ENCODE results near the gene C2orf66.

Gene C2orf66

DNA sequence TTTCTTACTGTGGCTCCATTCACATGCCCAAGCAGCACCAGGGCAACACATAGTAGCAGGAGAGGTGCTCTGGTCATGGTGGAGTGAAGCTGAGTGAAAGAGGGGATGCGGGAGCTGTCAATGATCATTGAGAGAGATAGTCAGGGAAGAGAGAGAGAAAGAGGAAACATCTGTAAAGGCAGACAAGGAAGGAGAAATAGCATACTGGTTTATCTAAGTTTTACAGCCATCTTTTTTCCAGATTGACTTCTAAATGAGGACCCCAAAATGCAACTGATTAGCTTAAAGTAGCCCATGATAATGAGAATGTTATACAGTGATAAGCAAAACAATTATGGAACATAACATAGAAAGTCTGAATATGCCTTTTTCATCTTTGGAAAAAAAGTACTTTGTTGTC lies at the start of gene C2orf66:
Gene C2orf66, minus strand, starts transcription at position 96 of the 400 bp plus-strand sequence. Its CDS starts 19 bp downstream, at position 77.
- DNase-seq: no peak

DNA sequence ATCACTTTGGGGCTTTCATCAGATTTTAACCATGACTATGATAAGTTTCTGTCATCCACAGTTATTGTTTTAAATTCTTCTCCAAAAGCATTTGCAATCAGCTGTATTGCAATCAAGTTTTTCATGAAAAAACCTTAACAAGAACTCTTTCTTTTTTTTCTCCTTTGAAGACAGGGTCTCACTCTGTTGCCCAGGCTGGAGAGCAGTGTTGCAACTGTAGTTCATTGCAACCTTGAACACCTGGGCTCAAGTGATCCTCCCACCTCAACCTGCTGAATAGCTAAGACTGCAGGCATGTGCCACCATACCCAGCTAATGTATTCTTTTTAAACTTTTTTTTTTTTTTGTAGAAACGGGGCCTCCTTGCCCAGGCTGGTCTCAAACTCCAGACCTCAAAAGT lies 45.5 kb upstream of the C2orf66 start:
- DNase-seq: no peak

DNA sequence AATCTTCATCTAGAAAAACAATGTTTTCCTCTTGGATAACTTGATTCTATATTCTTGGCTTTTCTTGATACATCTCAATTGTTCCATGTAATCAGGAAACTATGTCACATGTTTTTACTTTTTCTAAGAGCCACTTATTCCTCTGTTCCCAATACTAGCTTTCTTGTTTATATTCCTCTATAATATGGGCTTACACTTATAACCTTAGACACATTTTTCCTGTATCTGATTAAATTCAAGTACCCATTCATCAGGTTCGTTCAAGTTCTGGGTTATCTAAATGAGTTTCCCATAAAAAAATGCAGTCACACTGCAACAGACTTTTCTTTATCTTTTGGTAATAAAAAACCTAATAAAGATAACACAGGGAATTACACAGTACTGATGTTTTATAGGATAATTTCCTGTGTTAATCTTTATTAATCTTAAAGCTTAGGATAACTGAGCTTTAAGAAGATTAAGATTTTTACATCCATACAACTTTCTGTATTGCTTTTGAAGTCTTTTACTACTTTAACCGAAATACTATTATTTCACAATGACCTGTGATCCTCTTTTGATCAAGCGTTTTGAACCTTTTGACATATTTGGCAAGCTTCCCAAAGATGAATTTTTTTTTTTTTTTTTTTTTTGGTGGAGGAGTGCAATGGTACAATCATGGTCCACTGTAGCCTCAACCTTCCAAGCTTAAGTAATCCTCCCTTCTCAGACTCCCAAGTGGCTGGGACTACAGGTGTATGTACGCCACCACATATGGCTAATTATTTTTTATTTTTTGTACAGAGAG lies 44.3 kb upstream of the C2orf66 start:
- DNase-seq: no peak

DNA sequence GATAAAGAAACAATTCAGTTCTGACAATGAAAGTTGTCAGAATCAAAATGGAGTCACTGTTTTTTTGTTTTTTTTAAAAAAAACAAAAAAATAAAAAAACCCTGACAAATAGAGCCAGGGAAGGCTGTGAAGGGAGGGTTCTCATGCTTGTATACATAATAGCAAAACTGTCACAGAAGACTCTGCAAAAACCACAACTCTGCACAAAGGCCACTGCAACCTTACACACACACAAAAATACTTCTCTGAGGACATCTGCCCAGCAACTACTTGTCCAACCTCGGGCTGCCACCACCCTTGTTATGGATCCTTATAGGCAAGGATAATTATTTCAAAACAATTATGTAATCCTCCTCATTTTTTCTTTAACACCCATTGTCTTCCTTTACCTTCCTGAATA lies 41.9 kb upstream of the C2orf66 start:
- no peak for DNase-seq

DNA sequence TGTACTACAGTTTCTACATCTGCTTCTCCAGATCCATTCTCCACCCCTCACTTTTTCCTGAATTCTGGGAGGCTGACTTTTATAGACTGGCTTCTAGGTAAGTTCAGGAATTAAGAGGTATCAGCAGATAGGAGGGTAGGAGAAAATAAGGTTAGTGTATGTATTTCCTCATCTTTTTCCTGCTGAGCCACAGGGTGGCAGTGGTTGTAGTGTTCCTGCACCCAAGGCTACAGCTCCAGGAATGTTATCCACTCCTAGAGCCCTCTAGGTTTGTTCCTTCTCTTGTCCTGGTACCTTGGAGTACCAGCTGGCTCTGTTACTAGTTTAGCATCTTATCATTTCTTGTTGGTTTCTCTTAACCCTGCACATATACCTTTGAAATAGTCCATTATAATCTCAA lies 40.7 kb upstream of the C2orf66 start:
- DNase-seq: no peak

DNA sequence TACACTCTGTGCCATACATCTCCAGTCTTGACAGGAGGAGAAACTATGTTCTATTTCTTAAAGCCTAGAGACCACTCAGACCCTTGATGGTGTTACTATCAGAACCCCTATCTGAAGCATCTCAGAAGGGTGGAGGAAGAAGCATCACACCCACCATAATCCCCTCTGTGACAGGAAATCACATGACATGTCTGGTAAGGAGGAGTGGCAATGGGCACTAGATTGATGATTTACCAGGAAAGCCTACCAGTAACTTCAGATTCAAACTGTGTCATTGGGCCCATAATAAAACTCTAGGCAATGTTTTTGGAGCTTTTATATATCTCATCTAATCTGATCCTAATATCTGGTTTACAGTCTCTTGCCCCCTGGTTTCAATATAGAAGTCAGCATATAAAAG lies 37.1 kb upstream of the C2orf66 start:
- no peak for DNase-seq

DNA sequence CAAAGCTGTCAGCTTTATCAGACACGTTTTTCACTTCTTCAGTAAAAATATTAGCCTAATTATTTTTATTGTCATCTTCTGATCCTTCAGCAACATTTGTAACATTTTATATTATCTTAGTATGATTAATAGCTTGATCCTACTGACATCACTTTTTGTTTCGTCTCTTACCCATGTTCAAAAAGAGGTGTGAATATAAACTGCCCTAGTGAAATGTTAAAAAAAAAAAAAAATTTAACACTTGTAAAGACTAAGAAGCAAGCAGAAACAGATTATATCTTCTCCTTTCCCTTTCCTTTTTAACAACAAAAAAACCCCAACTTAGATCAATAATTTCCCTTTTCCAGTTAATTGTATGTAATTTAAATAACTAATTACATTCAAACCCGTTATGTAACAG lies 36.2 kb upstream of the C2orf66 start:
- DNase-seq: no peak

DNA sequence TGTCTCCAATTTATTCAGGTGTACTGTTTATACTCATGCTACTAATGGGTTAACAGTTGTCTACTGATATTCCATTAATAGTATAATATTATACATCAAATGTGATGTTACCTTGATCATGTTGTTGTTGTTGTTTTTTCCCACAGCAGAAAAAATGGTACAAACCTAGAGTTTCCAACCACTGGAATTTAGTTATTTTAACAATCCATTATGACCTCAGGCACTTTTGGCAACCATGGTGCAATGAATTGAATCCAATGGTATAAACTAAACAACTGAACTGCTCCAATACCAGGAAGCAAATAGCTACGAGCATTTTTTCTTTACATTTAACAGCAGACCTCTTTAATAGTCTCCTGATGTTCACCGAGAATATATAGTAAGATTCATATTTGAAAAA lies 31.0 kb upstream of the C2orf66 start:
- no peak for DNase-seq

DNA sequence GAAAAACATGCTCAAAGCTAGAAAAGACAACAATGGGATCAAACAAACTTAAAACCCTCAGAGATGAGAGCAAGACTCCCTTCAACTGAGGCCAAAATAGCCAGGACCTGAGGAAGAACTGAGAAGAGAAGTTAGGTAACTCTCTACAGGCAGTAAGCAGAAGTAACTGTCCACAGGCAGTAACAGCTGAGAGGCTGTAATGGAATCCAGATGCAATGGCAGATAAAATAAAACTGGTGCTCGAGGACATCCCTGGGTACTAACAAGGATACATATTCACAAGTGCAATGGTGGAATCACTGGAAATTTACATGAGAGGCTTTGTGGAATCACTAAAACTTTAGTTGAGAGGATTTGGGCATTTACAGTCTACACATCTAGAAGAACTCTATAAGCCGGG lies 30.4 kb upstream of the C2orf66 start:
- no peak for DNase-seq

DNA sequence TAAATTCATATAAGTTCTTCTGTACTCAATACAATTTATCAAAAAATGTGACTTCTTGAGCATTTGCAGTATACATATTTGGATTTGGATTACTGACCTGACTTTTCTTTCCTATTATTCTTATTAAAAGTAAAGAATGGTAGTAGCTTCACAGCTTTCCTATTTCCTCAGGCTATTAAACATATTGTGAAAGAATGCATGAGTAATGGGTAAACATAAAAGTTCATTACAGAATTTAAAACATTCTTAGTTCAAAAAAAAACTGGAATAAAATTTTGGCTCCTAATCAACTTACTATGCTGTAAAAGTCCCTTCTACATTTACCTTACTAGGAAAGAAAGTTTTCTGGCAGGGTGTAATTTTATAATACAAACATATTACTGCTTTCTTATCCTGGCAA lies 27.3 kb upstream of the C2orf66 start:
- no peak for DNase-seq

DNA sequence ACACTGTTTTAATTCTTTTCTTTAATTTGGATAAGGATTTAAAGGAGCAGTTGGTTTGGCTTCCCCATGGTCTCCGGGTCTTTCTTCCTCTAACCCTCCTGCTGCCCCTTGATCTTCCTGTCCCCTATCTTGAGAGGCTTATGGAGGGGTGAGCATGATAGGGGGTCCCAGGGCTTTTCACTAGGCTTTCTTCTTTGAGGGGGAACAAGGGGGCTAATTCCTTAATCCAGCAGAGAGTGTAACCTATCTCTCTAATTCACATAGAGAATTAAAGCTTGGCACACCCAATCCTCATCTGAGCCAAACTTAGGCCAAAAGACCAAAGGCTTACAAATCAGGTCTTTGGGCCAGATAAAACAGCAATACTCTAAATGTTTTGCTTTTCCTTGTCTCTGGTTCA lies 21.5 kb upstream of the C2orf66 start:
- no peak for DNase-seq

DNA sequence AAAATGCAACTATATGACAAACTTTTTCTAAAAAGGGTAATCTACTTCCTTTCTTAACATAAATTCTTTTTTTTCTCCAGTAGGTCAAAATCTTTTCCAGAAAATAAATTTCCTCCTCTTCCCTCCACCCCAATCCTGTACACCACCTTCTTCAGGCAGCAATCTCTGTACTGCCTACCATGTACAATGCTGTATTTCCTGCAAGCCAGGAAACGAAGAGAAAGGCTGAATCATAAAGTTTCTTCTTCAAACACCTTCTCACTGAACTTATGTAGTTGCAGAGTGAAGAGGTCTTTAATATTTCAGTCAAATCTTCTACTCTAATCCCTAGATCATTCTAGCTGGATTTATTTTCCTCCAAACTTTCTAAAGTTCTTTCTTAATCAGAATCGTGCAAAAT lies 18.2 kb upstream of the C2orf66 start:
- DNase-seq: no peak

DNA sequence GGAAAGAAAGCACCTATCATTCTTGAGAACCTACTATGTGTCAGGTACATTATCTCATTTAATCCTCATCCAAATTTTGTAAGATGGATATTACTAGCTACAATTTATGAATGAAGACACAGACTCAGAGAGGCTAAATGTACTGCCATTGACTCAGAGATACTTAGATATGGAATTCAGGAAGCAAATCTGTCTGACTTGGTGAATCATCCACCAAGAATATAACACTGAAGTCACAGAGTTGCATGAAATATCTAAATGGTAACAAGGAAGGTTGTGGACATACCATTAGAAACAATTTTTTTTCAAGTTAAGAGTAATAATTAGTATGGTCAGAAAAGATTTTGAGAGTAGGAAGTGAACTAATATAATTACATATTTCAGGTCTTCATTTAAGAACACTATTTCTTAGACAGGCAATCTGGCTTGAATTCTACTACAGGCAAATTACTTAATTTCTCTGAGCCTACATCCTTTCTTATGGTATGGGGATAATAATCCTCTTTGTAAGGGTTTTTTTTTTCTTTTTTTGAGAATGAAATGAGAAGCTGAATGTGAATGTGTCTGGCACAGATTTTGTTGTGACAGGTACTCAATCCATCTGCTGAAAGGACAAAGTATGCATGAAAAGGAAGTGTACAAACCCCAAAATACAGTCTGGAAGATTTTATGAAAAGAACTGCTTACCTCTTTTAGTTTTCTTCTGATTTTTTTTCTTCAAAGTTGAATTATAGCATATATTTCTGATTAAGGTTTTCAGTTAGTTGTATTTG lies 14.8 kb upstream of the C2orf66 start:
- no peak for DNase-seq

DNA sequence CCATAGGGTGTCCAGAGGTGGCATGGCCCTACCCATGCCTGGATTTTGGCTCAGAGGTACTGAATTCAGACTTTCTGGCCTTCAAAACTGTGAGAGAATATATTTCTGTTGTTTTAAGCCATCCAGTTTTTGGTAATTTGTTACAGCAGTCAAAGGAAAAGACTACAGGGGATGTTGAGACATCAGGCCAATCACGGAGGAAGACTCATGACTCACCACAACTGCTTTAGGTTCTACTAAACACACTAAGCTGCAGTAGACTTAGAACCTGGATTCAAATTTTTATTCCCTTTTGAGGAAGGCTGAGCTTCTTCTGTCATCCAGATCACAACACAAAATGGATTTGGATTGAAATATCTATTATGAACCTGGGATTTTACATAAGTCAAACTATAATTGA lies 12.0 kb upstream of the C2orf66 start:
- no peak for DNase-seq

DNA sequence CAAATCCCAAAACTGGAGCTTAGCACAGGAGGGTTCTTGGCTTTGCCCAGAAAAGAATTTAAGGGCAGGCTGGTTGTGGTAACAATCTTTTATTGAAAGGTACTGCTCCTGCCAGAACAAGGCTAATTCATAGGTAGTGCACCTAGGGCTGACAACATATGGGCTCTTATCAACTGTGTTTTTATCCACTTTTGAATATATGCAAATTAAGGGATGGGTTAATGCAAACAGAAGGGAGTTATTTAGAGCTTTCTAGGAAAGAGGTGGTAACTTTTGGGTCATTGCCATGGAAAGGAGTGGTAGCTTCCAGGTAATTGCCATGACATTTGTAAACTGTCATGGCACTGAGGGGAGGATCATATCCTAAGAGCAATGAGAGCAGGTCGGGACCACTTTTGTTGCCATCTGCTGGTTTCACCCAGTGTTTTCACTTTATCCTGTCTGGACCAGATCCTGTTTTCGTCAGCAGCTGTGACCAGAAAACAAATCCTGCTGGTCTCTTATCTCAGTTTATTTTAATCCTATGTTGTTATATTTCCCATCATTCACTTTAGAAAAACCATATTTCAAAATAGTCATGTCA lies 981 bp downstream of the C2orf66 start:
- DNase-seq: no peak

DNA sequence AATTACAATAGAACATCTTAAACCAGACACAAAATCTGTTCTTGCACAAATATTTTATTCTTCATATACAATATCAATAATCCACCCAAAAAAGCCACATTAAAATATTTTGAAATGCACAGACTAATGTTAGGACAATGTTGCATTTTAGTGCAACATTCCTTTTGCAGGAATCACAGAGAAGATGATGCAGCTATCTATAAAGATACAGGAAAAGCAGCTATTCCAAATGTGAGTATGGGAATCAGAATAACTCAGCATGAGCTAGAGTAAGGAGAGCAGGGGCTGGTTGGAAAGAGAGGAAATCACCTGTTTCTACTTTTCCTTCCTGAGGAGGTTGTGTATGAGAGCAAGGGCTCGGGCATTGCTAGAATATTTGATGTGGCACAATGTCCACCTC lies 4.8 kb downstream of the C2orf66 start:
- DNase-seq: no peak

DNA sequence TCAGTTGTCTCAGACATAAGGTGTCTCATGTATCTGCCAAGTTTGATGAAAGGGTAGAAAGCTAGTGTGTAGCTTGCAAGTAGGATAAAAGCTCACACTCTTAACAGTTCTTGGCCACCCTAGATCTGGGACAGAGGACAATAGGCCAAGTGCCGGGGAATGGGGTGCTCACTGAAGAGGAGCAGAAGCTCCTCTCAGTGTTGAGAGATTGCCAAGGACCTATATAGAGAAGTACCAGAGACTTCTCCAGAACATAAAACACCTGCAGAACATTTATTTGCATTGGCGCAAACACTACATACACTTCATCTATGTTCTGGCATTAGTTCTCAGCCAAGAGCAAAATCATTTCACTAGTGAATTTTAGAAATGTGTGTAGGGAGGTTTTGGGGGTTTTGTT lies 6.8 kb downstream of the C2orf66 start:
- no peak for DNase-seq

DNA sequence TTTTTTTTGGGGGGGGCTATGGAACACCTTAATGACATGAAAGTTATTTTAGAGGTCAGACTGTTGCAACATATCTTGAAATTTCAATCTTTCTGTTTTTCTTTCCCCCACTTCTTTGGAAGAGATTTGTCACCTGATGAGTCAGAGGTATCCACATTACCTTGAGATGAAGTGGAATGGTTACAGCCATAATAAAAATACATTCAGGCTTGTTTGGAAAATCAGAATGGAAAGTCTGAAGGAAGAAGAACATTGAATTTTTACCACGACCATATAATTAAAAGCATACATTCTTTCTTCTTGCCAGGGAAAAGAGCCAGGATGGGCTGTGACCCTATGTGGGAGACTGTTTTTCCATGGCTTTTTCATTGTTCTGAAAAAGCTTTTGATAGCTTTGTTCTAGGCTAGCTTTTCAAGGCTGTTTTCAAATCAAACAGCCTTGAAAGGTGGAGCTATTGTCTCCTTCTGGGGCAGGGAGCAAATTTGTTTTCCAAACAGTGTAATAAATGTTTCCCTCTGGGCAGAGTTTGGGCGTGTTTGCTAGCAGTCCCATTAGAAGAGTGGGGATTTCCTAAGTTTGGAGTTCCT lies 7.4 kb downstream of the C2orf66 start:
- no peak for DNase-seq

DNA sequence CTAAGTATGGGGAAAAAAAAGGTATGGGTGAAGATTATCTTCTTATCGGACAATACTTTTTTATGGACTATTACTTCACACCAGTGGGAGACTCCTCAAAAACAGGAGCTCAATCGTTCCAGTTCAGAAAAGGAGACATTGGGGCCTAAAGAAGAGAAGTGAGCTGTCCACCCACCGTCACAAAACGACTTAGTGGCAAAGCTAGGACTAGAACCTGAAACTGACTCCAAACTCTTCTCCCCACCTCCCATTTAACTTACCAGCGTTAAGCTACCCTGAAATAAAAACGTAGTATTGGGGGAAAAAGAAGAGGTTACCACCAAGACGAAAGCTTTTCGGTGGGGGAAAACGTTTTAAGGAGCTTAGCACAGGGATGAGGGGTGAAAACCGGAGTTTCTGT lies 10.2 kb downstream of the C2orf66 start:
- DNase-seq: no peak

DNA sequence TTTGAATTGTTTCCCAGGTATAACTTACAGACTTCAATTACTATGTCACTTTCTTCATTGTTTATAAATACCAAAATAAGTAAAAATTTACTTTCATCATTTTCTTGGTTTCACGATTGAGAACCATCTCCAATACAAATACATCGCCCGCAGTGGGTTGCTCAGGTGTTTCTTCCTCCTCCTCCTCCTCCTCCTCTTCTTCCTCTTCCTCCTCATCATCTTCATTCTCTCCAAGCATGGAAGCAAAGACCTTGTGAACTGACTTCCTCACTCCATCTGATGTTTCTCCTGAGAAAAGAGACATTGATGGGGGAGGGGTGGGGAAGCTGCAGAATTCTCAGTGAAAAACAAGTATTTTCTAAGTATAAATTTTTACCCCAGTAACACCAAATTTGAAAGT lies 16.3 kb downstream of the C2orf66 start:
- no peak for DNase-seq

DNA sequence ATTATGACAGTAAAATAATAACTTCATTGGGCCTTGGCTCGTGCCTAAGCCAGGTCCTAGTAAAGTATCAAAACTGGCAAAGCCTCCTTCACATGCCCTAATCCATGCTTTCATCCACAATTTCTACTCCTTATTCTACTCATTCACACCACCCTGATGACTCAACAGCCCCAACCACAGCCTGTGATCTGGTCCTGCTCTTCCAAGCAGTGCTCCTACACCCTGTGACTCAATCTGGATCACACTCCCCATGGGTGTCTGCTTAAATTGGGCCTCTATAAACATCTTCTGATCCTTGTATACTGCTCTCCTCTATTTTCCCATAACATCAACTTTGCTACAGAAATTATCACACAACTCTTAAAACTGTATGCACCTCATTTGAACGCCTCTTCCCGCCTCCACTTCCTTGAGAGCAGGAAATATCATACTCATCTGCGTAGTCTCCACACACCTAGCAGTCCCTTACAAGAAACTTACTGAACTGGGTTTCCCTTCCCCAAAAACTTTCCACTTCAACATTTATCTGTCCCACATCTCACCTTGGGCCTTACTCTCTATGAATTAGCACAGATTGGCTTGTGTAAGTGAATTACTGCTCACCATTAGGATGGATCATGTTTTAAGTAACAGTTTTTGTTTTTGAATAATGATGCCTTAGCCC lies 25.6 kb downstream of the C2orf66 start:
- no peak for DNase-seq

DNA sequence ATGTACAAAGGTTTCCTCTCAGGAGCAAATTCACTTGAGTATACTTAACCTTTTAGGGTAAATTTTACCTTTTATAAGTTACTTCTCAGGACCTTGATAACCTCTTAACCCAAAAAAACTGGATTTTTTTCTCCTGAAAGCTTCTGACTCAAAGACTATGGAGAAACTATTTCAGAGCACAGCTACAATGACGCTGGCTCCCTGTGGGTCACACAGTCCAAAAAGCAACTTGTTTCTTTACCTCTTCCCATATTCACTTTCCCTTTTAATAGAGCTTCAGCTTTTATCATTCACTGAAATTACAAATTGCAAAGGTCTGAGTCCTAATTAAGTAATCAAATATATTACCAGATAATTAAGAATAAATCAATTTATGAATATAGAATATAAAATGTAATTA lies 42.1 kb downstream of the C2orf66 start:
- DNase-seq: no peak

DNA sequence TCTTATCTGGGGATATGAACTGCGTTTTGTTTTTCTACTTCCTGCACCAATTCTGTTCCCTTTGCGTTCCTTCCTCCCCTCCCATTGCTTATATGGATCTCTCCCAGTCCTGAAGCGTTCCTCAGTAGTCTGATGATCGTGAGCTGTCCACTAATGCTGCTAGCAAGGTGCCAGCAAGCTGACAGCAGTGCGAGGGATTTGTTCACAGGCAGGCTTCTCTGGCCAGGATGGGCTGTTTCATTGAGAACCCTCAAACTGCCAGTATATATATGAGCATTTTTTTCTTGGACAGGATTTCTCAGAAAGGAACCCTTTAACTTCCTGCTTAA lies 49.8 kb downstream of the C2orf66 start:
- no peak for DNase-seq

All from activated gamma-delta T cell treated with Interleukin-2 at 50 U/mL for 16 hours (primary cell).